ENCODE data around the gene FBXO9. TPM values are rescaled to one million over a fixed set of nuclear protein-coding genes. Genes with fewer than 3 reads are reported as not detected.

FBXO9 gene
- polyA plus RNA-seq, 1 donor from 2014 or later, result 48.3 TPM

Other genes starting within 250 kb of the FBXO9 start
- not detected for gene GSTA5, start 224.6 kb upstream of the FBXO9 start, polyA plus RNA-seq
- not detected for gene GSTA3, start 155.7 kb upstream of the FBXO9 start, polyA plus RNA-seq
- 4.1 TPM for gene GSTA4, start 70.1 kb upstream of the FBXO9 start, polyA plus RNA-seq
- gene CILK1, start 3.6 kb upstream of the FBXO9 start, polyA plus RNA-seq, result 5.2 TPM
- not detected for gene GCM1, start 83.4 kb downstream of the FBXO9 start, polyA plus RNA-seq